Stimulated activated naive B cell treated with anti-CD40 and anti-IgM and Interleukin-4, amounts not matched to agents 10 μg/mL and 1 μg/mL and 100 μg/mL, for 72 hours (primary cell): Measurements from ENCODE around the gene DYSF.

Source experiments
- ATAC-seq, 2 donors: fragments of 150-1000 bp; cut with Tn5 transposase; replicated peaks; 2 replicates each; pipeline ENCODE4 v1.10.0; 2021; ENCODE audit warnings: moderate library complexity in 1 of 2
- DNase-seq: peaks from one replicate; pipeline ENCODE4 v3.0.0; 2021
- H3K27ac Mint-ChIP-seq: one replicate; pipeline ENCODE4 v1.8.0; 2022; ENCODE audit warnings: mild to moderate bottlenecking, mixed read lengths
- H3K27me3 Mint-ChIP-seq, 2 donors: one replicate each; pipeline ENCODE4 v1.8.0; 2022; ENCODE audit warnings: mixed read lengths in 2 of 2
- H3K36me3 Mint-ChIP-seq, 2 donors: one replicate each; pipeline ENCODE4 v1.8.0; 2022; ENCODE audit warnings: mixed read lengths in 2 of 2, mild to moderate bottlenecking in 1 of 2
- H3K4me1 Mint-ChIP-seq, 2 donors: one replicate each; pipeline ENCODE4 v1.8.0; 2022; ENCODE audit warnings: mixed read lengths in 2 of 2, mild to moderate bottlenecking in 1 of 2
- H3K4me3 Mint-ChIP-seq, 2 donors: one replicate each; pipeline ENCODE4 v1.8.0; 2022; ENCODE audit warnings: mild to moderate bottlenecking in 2 of 2, mixed read lengths in 2 of 2, moderate library complexity in 1 of 2
- H3K9me3 Mint-ChIP-seq, 2 donors: one replicate each; pipeline ENCODE4 v1.8.0; 2022; ENCODE audit warnings: mixed read lengths in 2 of 2, mild to moderate bottlenecking in 1 of 2

The DYSF gene

DNA sequence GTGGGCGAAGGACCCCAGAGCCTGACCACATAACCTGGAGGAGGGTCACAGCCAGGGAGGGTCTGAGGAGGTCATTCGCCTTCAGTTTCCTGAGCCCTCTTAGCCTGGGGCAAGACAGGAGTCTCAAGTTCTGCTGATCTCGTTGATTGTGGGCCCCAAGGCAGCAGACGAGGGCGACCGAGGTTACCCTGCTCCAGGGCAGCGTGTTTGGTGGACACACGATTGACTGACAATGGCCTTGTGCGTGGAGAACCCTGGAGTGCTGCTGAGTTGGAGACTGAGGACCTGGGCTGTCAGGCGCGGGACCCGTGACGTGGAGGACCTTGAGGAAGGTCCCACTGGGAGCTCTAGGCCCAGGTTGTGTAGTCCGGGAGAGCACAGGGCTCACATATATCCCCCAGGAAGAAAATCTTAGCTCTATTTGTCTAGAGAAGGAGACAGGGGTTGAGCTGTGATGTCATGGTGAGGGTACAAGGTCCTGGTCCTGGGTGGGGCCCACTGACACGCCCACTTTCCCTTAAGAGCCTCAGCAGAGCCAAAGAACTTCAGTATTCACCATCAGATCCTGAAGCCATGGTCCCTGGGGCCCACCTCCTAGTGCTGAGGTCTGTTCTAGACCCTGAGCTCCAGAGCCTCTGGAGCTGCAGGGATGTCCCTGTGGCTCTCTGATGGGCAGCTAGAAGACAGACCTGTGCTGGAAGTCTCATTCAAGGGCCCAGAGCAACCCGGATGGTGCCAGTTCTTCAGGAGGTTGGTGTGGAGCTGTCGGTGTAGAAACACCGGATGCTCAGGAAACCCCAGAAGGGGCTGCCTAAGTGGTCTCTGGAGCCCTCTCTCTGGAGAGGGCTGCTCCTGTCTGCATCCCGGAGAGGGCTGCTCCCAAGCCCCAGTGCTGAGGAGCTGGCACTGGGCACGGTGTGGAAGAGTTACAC is 53.1 kb downstream of the DYSF start:
- H3K9me3 Mint-ChIP-seq, result no peaks in the 10 kb centered on the region
- H3K4me1 Mint-ChIP-seq, result peaks cover 0 to 2% of the 10 kb centered on the region in 2 donors
- H3K4me3 Mint-ChIP-seq, result no peak overlapping the region
- peaks cover 5 to 13% of the 10 kb centered on the region in 2 donors for H3K27me3 Mint-ChIP-seq
- no peaks in the 10 kb centered on the region for H3K36me3 Mint-ChIP-seq
- ATAC-seq (no peak), DNase-seq (no peak)
- H3K27ac Mint-ChIP-seq, result no peak overlapping the region

DNA sequence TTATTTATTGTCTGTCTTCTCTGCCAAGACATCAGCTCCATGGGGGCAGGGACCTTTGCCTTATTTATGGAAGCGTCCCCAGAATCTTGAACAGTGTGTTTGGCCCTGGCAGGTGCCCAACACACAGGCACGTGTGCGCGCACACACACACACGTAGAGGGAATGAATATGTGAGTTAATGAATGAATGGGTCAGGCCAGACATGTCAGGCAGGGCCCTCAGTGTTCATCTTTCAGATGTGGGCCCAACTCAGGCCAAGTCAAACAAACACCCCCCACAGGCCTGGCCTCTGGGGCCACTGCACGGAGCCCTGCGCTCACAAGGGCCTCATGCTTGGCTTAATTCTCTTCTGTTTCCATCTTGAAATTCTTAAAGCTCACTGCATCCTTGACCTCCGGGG is 54.1 kb downstream of the DYSF start:
- DNase-seq, result no peak
- no peak for ATAC-seq
- H3K27me3 Mint-ChIP-seq, result peaks cover 5 to 13% of the 10 kb centered on the region in 2 donors
- H3K4me1 Mint-ChIP-seq, result peaks cover 0 to 2% of the 10 kb centered on the region in 2 donors
- H3K4me3 Mint-ChIP-seq, result no peak overlapping the region
- no peaks in the 10 kb centered on the region for H3K36me3 Mint-ChIP-seq
- H3K27ac Mint-ChIP-seq, result no peak overlapping the region
- no peaks in the 10 kb centered on the region for H3K9me3 Mint-ChIP-seq

GRCh38 chr2:71510196-71510807 is 56.9 kb downstream of the DYSF start:
- Mint-ChIP-seq H3K4me3 (no peak overlapping the region), H3K36me3 (no peaks in the 10 kb centered on the region), H3K27ac (no peak overlapping the region), H3K4me1 (peaks cover 0 to 2% of the 10 kb centered on the region in 2 donors), H3K27me3 (peaks cover 8 to 11% of the 10 kb centered on the region in 2 donors), H3K9me3 (no peaks in the 10 kb centered on the region)
- DNase-seq (peak; percentile 55), ATAC-seq (peak; percentile 78 to 80)

DNA sequence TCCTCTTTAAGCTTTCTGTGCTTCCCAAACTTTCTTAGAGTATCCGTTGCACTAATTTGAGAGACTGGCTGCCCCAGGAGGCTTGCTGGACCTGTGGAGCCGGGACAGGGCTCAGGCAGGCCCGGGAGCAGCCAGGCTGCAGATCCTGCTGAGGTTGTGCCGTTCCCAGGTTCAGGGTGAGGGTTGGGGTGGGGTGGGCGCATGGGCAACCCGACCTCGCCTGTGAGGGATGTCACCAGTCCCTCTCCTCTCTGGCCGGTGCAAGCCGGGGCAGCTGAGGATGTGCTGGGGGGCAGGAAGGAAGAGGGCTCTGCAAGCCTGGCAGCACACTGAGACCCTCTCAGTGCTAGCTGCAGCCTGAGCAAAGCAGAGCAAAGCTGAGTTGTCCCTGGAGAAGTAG is 57.6 kb downstream of the DYSF start:
- H3K9me3 Mint-ChIP-seq, result no peaks in the 10 kb centered on the region
- H3K27ac Mint-ChIP-seq, result no peak overlapping the region
- H3K27me3 Mint-ChIP-seq, result peaks cover 8 to 16% of the 10 kb centered on the region in 2 donors
- ATAC-seq (no peak), DNase-seq (no peak)
- no peaks in the 10 kb centered on the region for H3K36me3 Mint-ChIP-seq
- no peak overlapping the region for H3K4me3 Mint-ChIP-seq
- peaks cover 0 to 2% of the 10 kb centered on the region in 2 donors for H3K4me1 Mint-ChIP-seq

DNA sequence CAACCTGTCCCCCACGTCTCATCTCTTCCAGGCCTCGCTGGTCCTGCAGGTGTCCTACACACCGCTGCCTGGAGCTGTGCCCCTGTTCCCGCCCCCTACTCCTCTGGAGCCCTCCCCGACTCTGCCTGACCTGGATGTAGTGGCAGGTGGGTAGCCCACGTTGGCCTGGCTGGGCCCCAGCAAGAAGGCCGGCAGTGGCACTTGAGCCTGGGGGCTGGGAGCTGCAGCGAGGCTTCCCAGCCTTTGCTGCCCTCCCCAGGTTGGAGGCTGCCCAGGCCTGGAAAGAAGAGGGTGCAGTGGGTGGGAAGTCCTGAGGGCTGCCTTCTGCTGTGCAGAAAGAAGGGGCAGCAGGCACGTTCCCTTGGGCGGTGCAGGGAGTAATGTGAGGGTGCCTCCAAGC is 58.4 kb downstream of the DYSF start:
- no peak overlapping the region for H3K27ac Mint-ChIP-seq
- peaks cover 0 to 2% of the 10 kb centered on the region in 2 donors for H3K4me1 Mint-ChIP-seq
- no peaks in the 10 kb centered on the region for H3K36me3 Mint-ChIP-seq
- no peak overlapping the region for H3K4me3 Mint-ChIP-seq
- H3K27me3 Mint-ChIP-seq, result peaks cover 8 to 20% of the 10 kb centered on the region in 2 donors
- no peaks in the 10 kb centered on the region for H3K9me3 Mint-ChIP-seq
- no peak for ATAC-seq
- DNase-seq, result no peak

DNA sequence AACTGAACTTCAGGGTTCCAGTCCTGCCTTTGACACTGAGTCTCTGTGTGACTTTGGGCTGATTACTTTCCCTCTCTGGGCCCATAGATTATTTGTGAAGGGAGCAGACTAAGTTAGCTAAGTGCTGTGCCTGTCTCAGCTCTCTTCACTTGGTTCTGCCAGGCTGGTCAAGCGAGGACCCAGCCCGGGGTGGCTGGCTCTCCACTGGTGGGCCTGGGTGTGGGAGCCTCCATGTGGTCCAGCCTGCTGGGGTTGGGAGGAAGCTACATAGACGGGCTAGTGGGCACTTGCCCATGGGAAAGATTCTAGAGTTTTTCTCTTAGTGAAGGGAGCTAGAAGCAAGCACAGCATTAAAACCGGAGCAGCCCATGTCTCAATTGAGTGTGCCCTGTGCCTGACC is 59.0 kb downstream of the DYSF start:
- Mint-ChIP-seq H3K4me1 (peaks cover 0 to 2% of the 10 kb centered on the region in 2 donors), H3K4me3 (no peak overlapping the region), H3K9me3 (no peaks in the 10 kb centered on the region), H3K27ac (no peak overlapping the region), H3K27me3 (peaks cover 8 to 20% of the 10 kb centered on the region in 2 donors), H3K36me3 (no peaks in the 10 kb centered on the region)
- DNase-seq (no peak), ATAC-seq (no peak)

DNA sequence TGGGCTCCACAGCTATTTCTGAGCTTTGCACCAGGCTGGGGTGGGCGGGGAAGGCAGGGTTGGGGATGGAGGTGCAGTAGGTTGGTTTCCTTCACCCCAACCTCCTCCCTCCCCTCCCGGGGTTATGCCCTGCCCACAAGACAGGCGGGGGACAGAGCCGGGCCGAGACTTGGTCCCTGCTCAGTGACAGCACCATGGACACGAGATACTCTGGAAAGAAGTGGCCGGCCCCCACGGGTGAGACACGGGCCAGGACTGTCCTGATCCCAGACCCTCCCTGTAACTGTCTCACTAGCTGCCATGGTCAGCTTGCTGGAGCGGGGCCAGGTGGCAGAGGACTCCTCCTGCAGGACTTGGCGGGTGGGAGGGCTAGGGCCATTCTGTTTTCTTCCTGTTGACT is 59.7 kb downstream of the DYSF start:
- Mint-ChIP-seq H3K36me3 (no peaks in the 10 kb centered on the region), H3K4me3 (no peak overlapping the region), H3K9me3 (no peaks in the 10 kb centered on the region), H3K27ac (no peak overlapping the region), H3K4me1 (peaks cover 0 to 2% of the 10 kb centered on the region in 2 donors), H3K27me3 (peaks cover 8 to 20% of the 10 kb centered on the region in 2 donors)
- ATAC-seq, result no peak
- no peak for DNase-seq

DNA sequence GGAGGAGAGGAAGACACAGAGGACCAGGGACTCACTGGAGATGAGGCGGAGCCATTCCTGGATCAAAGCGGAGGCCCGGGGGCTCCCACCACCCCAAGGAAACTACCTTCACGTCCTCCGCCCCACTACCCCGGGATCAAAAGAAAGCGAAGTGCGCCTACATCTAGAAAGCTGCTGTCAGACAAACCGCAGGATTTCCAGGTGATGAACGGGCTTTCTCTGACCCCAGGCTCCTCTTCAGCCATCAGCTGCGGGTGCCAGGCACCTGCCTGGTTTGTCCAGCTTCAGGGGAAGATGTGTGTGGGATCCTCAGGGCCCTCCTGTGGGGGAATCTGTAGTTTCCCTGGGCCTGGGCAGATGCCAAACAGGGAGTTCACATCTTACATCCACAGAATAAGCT is 60.4 kb downstream of the DYSF start:
- H3K36me3 Mint-ChIP-seq, result no peaks in the 10 kb centered on the region

GRCh38 chr2:71516253-71516888 is 63.0 kb downstream of the DYSF start:
- H3K9me3 Mint-ChIP-seq, result peaks cover 0 to 4% of the 10 kb centered on the region in 2 donors
- H3K27ac Mint-ChIP-seq, result no peak overlapping the region
- ATAC-seq (no peak), DNase-seq (no peak)
- H3K36me3 Mint-ChIP-seq, result no peaks in the 10 kb centered on the region
- no peak overlapping the region for H3K4me3 Mint-ChIP-seq
- peaks cover 7 to 11% of the 10 kb centered on the region in 2 donors for H3K27me3 Mint-ChIP-seq
- H3K4me1 Mint-ChIP-seq, result no peaks in the 10 kb centered on the region

More for the DNA sequence above, 60.4 kb downstream of the DYSF start:
- peaks cover 8 to 20% of the 10 kb centered on the region in 2 donors for H3K27me3 Mint-ChIP-seq
- no peak overlapping the region for H3K27ac Mint-ChIP-seq
- no peak overlapping the region for H3K4me3 Mint-ChIP-seq
- H3K9me3 Mint-ChIP-seq, result no peaks in the 10 kb centered on the region
- ATAC-seq (no peak), DNase-seq (no peak)
- peaks cover 0 to 2% of the 10 kb centered on the region in 2 donors for H3K4me1 Mint-ChIP-seq

GRCh38 chr2:71517851-71518250 is 64.5 kb downstream of the DYSF start:
- Mint-ChIP-seq H3K4me1 (no peaks in the 10 kb centered on the region), H3K27ac (no peak overlapping the region), H3K36me3 (no peaks in the 10 kb centered on the region), H3K27me3 (peaks cover 11 to 12% of the 10 kb centered on the region in 2 donors), H3K4me3 (no peak overlapping the region), H3K9me3 (peaks cover 0 to 4% of the 10 kb centered on the region in 2 donors)
- no peak for ATAC-seq
- no peak for DNase-seq

DNA sequence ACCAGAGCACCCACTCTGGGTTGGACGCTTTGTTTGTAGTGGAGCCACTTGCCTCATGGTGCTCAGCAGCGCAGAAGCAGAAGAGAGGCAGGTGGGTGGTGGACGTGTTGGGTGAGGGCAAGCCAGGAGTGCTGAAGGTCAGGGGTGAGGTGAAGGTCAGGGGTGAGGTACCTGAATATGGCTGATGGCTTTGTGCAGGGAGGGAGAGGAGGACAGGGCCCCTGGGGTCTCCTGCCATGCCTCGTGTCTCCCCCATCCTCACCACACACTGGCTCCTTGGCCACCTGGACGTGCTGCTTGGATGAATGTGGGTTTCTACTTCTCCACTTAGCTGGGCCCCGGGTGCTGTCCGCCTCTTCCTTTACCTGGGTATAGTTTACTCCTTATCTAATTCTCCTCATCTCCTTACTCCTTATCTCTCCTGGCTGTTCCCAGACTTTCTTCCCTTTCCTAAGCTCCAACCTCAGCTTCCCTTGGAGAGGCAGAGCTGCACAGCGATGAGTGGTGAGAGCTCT is 68.1 kb downstream of the DYSF start:
- peaks cover 15 to 17% of the 10 kb centered on the region in 2 donors for H3K27me3 Mint-ChIP-seq
- no peak for ATAC-seq
- H3K4me1 Mint-ChIP-seq, result no peaks in the 10 kb centered on the region
- H3K9me3 Mint-ChIP-seq, result peaks cover 0 to 4% of the 10 kb centered on the region in 2 donors
- H3K4me3 Mint-ChIP-seq, result no peak overlapping the region
- no peak for DNase-seq
- no peak overlapping the region for H3K27ac Mint-ChIP-seq
- no peaks in the 10 kb centered on the region for H3K36me3 Mint-ChIP-seq

DNA sequence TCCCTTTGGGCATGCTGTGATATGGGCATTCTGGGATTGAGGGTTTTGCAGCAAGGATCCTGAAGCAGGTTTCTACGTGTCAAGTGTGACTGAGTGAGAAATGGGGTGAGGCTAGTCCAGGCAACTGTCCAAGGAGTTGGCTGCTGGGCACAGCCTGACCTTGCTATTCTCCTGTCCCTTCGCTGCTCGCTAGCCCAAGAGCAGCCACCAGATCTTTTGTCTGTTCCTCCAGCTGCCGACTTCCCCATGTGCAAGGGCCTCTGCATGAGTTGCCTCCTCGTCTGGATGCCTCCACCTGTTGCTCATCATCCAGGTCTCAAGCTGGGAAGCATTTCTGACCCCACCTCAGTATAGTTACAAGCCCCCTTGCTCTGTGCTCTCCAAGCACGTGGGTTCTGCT is 71.1 kb downstream of the DYSF start:
- Mint-ChIP-seq H3K27me3 (peaks cover 29 to 30% of the 10 kb centered on the region in 2 donors), H3K36me3 (no peaks in the 10 kb centered on the region), H3K4me1 (no peaks in the 10 kb centered on the region), H3K4me3 (no peak overlapping the region), H3K9me3 (peaks cover 0 to 4% of the 10 kb centered on the region in 2 donors), H3K27ac (no peak overlapping the region)
- ATAC-seq (no peak), DNase-seq (no peak)

- H3K4me1 Mint-ChIP-seq, result no peaks in the 10 kb centered on the region
- H3K27me3 Mint-ChIP-seq, result peaks cover 33 to 36% of the 10 kb centered on the region in 2 donors
- H3K36me3 Mint-ChIP-seq, result no peaks in the 10 kb centered on the region
- H3K27ac Mint-ChIP-seq, result no peak overlapping the region
- ATAC-seq, result no peak
- H3K9me3 Mint-ChIP-seq, result peaks cover 0 to 2% of the 10 kb centered on the region in 2 donors
- no peak overlapping the region for H3K4me3 Mint-ChIP-seq
- no peak for DNase-seq
These were observed 72.8 kb downstream of the DYSF start for GRCh38 chr2:71526141-71526540.

DNA sequence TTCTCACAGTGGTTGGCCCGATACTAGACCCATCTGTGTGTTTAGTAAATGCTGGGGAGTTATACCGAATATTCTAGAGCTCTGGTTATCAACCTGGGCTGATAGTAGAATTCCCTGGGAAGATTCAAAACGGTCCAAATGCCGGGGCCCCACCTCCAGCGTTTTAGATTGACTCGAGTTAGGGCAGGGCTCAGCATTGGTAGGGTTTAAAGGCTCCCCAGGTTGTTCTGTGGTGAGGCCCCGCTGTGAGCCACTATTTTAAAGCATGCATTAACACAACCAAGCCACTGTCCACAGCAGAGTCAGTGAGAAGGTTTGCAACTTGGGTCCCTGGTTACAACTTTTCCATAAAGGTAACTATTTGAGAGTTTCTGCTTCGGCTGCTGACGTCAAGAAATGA is 73.6 kb downstream of the DYSF start:
- Mint-ChIP-seq H3K9me3 (no peaks in the 10 kb centered on the region), H3K36me3 (no peaks in the 10 kb centered on the region), H3K27me3 (peaks cover 32 to 37% of the 10 kb centered on the region in 2 donors), H3K4me3 (no peak overlapping the region), H3K4me1 (peaks cover 0 to 2% of the 10 kb centered on the region in 2 donors), H3K27ac (no peak overlapping the region)
- ATAC-seq, result no peak
- DNase-seq, result no peak
